SK-N-SH treated with all-trans-retinoic acid at 6 μM for 48 hours (cell line): Measurements from ENCODE around the gene HNRNPA3.
"Not testable (repeated sequence)": the region's sequence is repeated elsewhere in the genome, so short reads cannot be mapped to it uniquely, and the experiment has no call there.

ENCODE experiments used
- ATAC-seq: fragments of 200-7000 bp; cut with Tn5 transposase; 3 replicates; pipeline ENCODE4 v1.9.1; 2020; ENCODE audit warnings: mild to moderate bottlenecking, moderate library complexity
- BACH2 ChIP-seq: fragments of 250-450 bp; sonication (Bioruptor Pico); IDR thresholded peaks from 2 replicates; pipeline ENCODE4 v1.9.0; 2021; ENCODE audit warnings: mild to moderate bottlenecking, borderline replicate concordance
- CREB5 ChIP-seq: fragments of 250-450 bp; sonication (Bioruptor Pico); IDR thresholded peaks from 2 replicates; pipeline ENCODE4 v1.5.1; 2020; ENCODE audit warnings: low read depth, mild to moderate bottlenecking, moderate library complexity
- ESRRG ChIP-seq: fragments of 250-450 bp; sonication (Bioruptor Pico); IDR thresholded peaks from 2 replicates; pipeline ENCODE4 v1.6.1; 2021; ENCODE audit warnings: mild to moderate bottlenecking
- GLIS3 ChIP-seq: fragments of 250-450 bp; sonication (Bioruptor Pico); IDR thresholded peaks from 2 replicates; pipeline ENCODE4 v1.5.0; 2020; ENCODE audit warnings: mild to moderate bottlenecking, moderate library complexity
- ISL1 ChIP-seq: fragments of 250-450 bp; sonication (Bioruptor Pico); IDR thresholded peaks from 2 replicates; pipeline ENCODE4 v2.1.2; 2022; ENCODE audit warnings: mild to moderate bottlenecking, moderate library complexity
- PATZ1 ChIP-seq: fragments of 250-450 bp; sonication (Bioruptor Pico); IDR thresholded peaks from 2 replicates; pipeline ENCODE4 v1.8.0; 2020; ENCODE audit warnings: mild to moderate bottlenecking, moderate library complexity, borderline replicate concordance
- RARB ChIP-seq: fragments of 250-450 bp; sonication (Bioruptor Pico); IDR thresholded peaks from 2 replicates; pipeline ENCODE4 v1.8.0; 2021; ENCODE audit warnings: mild to moderate bottlenecking, moderate library complexity
- TCF4 ChIP-seq: fragments of 250-450 bp; sonication (Bioruptor Pico); IDR thresholded peaks from 2 replicates; pipeline ENCODE4 v1.8.0; 2021; ENCODE audit warnings: mild to moderate bottlenecking, moderate library complexity, borderline replicate concordance
- TOX ChIP-seq: fragments of 250-450 bp; sonication (Bioruptor Pico); IDR thresholded peaks from 2 replicates; pipeline ENCODE4 v1.8.0; 2021; ENCODE audit warnings: mild to moderate bottlenecking, moderate library complexity, borderline replicate concordance
- ZC3H10 ChIP-seq: fragments of 250-450 bp; sonication (Bioruptor Pico); IDR thresholded peaks from 2 replicates; pipeline ENCODE4 v1.5.1; 2021; ENCODE audit warnings: mild to moderate bottlenecking, moderate library complexity
- ZFP30 ChIP-seq: fragments of 450-650 bp; formaldehyde crosslinking; IDR thresholded peaks from 2 replicates; pipeline ENCODE4 v1.5.0; 2022; ENCODE audit warnings: mild to moderate bottlenecking, moderate library complexity
- ZNF565 ChIP-seq: fragments of 450-650 bp; formaldehyde crosslinking; conservative IDR thresholded peaks from 2 replicates; pipeline ENCODE4 v1.5.0; 2020; ENCODE audit warnings: low read depth, mild to moderate bottlenecking, moderate library complexity
- ZNF8 ChIP-seq: fragments of 450-650 bp; formaldehyde crosslinking; IDR thresholded peaks from 2 replicates; pipeline ENCODE4 v1.5.0; 2020; ENCODE audit warnings: mild to moderate bottlenecking, moderate library complexity
- TF ChIP-seq, protein P1 (sequence below): fragments of 250-450 bp; sonication (Bioruptor Pico); IDR thresholded peaks from 2 replicates; pipeline ENCODE4 v1.5.0; 2020; ENCODE audit warnings: mild to moderate bottlenecking, moderate library complexity
- TF ChIP-seq, protein P2 (sequence below): fragments of 250-450 bp; sonication (Bioruptor Pico); IDR thresholded peaks from 2 replicates; pipeline ENCODE4 v1.5.1; 2021; ENCODE audit warnings: mild to moderate bottlenecking, moderate library complexity

The HNRNPA3 gene

DNA sequence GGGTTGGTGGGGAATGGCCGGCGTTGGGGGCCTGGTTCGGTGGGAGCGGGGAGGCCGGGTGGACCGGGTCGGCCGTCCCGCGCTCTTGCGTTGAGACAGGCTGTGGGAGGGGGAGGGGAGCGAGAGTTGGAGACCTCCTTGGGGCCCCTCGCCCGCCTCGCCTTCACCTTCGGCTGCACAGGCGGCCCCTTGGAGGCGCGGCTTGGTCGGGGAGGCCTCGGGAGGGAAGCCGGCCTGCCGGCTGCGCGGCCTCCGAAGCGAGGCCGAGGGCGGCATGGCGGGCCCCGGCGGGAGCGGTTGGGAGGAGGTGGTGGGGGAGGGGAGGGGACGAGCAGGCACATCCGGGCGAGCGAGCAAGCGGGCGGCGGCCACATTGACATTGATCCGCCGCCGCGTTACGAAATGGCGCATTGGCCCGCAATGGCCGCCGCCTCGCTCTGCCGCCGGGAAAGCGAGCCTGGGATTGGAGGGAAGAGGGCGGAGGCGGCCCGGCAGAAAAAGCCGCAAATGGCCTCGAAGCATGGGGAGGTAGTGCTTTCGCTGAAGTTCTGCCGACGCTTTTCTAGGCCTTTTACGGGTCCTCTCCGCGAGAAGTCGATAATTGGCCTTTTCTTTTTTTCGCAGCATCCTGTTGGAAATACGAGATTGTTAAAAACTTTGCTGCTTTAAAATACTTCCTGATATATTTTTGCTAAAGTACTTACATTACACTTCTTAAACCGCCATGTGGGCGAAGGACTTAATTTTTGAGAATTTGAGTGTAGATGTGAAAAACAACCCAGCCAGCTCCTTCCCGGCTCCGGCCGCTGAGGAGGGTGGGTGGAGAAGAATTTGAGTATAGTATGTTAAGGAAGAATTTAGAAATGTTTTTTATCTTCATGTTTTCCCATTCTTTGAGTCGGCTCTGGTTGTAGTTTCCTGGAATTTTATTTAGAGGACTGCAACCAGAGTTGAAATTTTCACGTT is 580 bp downstream of the HNRNPA3 start:
- TF ChIP-seq RARB = no peak
- TF ChIP-seq CREB5 = 0 out of 2 replicates have a peak, but pooled peaks have one; percentile 34
- no peak for TF ChIP-seq BACH2 (CRISPR knock-in tag)
- peak; percentile 31; the same call in 1 of the 2 replicates for TF ChIP-seq TCF4
- TF ChIP-seq ZC3H10 (CRISPR knock-in tag) = 0 out of 2 replicates have a peak, but pooled peaks have one; percentile 41
- 0 out of 2 replicates have a peak, but pooled peaks have one; percentile 43 for TF ChIP-seq ESRRG
- 0 out of 2 replicates have a peak, but pooled peaks have one; percentile 53 for TF ChIP-seq GLIS3 (CRISPR knock-in tag)
- TF ChIP-seq, protein P1, sequence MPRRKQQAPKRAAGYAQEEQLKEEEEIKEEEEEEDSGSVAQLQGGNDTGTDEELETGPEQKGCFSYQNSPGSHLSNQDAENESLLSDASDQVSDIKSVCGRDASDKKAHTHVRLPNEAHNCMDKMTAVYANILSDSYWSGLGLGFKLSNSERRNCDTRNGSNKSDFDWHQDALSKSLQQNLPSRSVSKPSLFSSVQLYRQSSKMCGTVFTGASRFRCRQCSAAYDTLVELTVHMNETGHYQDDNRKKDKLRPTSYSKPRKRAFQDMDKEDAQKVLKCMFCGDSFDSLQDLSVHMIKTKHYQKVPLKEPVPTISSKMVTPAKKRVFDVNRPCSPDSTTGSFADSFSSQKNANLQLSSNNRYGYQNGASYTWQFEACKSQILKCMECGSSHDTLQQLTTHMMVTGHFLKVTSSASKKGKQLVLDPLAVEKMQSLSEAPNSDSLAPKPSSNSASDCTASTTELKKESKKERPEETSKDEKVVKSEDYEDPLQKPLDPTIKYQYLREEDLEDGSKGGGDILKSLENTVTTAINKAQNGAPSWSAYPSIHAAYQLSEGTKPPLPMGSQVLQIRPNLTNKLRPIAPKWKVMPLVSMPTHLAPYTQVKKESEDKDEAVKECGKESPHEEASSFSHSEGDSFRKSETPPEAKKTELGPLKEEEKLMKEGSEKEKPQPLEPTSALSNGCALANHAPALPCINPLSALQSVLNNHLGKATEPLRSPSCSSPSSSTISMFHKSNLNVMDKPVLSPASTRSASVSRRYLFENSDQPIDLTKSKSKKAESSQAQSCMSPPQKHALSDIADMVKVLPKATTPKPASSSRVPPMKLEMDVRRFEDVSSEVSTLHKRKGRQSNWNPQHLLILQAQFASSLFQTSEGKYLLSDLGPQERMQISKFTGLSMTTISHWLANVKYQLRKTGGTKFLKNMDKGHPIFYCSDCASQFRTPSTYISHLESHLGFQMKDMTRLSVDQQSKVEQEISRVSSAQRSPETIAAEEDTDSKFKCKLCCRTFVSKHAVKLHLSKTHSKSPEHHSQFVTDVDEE (CRISPR knock-in tag) = peak; percentile 34; the same call in 1 of the 2 replicates
- TF ChIP-seq, protein P2, sequence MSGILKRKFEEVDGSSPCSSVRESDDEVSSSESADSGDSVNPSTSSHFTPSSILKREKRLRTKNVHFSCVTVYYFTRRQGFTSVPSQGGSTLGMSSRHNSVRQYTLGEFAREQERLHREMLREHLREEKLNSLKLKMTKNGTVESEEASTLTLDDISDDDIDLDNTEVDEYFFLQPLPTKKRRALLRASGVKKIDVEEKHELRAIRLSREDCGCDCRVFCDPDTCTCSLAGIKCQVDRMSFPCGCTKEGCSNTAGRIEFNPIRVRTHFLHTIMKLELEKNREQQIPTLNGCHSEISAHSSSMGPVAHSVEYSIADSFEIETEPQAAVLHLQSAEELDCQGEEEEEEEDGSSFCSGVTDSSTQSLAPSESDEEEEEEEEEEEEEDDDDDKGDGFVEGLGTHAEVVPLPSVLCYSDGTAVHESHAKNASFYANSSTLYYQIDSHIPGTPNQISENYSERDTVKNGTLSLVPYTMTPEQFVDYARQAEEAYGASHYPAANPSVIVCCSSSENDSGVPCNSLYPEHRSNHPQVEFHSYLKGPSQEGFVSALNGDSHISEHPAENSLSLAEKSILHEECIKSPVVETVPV (CRISPR knock-in tag) = 0 out of 2 replicates have a peak, but pooled peaks have one; percentile 33
- no peak for TF ChIP-seq PATZ1 (CRISPR knock-in tag)
- ATAC-seq = peak; percentile 81

GRCh38 chr2:177217247-177217843 is 4.8 kb downstream of the HNRNPA3 start:
- no peak for TF ChIP-seq ZC3H10 (CRISPR knock-in tag)
- TF ChIP-seq CREB5 = 0 out of 2 replicates have a peak, but pooled peaks have one; percentile 10
- ATAC-seq = no peak

DNA sequence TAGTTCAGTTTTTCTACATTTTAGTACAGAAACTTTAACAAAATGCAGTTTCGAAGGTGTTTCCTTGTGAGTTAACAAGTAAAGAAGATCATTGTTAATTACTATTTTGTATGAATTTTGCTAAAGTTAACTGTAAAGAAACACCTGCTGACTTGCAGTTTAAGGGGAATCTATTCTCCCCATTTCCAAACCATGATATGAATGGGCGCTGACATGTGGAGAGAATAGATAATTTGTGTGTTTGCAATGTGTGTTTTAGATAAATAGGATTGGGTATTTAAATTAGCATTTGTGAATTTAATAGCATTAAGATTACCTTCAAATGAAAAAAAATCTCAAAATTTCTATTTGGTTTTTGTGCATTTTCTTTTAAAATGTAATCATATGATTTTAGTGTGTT is 7.2 kb downstream of the HNRNPA3 start:
- ATAC-seq = not testable (repeated sequence)

- TF ChIP-seq ISL1 (CRISPR knock-in tag) (no peak), ZNF8 (CRISPR knock-in tag) (no peak), ZFP30 (no peak), GLIS3 (CRISPR knock-in tag) (no peak), TOX (CRISPR knock-in tag) (no peak), ZNF565 (CRISPR knock-in tag) (no peak)
- TF ChIP-seq, protein P1 (CRISPR knock-in tag) = no peak
- TF ChIP-seq, protein P2 (CRISPR knock-in tag) = no peak
- no peak for ATAC-seq
These were observed 8.9 kb downstream of the HNRNPA3 start for GRCh38 chr2:177221534-177221933.
